Bronchial epithelial cell (primary cell): Measurements from ENCODE around the gene CELF2. TPM values are rescaled to one million over a fixed set of nuclear protein-coding genes. Genes with fewer than 3 reads are reported as not detected.
A peak's percentile ranks its signal among the peaks of the same experiment; 100 is the strongest.

Source experiments
- DNase-seq: peaks from one replicate; pipeline ENCODE4 v3.0.0-alpha.2; 2010; ENCODE audit warnings: low read depth
- FAIRE-seq: peaks from 2 replicates; lab custom pipeline; 2011; peaks lifted over from hg19 to GRCh38; lab: Jason Lieb, UNC
- H3K27me3 ChIP-seq: 2 replicates; pipeline ENCODE4 v1.5.1; 2011; ENCODE audit warnings: low read length; ENCODE audit not compliant: control insufficient read depth, insufficient read depth
- H3K36me3 ChIP-seq: 2 replicates; pipeline ENCODE4 v1.5.1; 2011; ENCODE audit warnings: low read length; ENCODE audit not compliant: control insufficient read depth, insufficient read depth
- H3K4me3 ChIP-seq: 2 replicates; pipeline ENCODE4 v1.5.1; 2011; ENCODE audit warnings: mild to moderate bottlenecking, low read depth, low read length, control low read depth
- CTCF ChIP-seq: IDR thresholded peaks from 2 replicates; pipeline ENCODE4 v1.5.1; 2011; ENCODE audit warnings: mild to moderate bottlenecking, moderate library complexity, low read length, control low read depth, inconsistent platforms; ENCODE audit not compliant: insufficient read depth, severe bottlenecking
- total RNA-seq: library from RNA; depleted of rRNA; stranded (reverse); fragments of >200 nt; gene quantifications from 2 replicates; pipeline ENCODE4 v1.2.1, GENCODE V29; 2014

CELF2 gene
- total RNA-seq, 1 donor from 2014 or later = 2.1 TPM

- Histone ChIP-seq H3K27me3 (peaks cover 15% of the 10 kb centered on the region), H3K36me3 (no peaks in the 10 kb centered on the region), H3K4me3 (no peak overlapping the region)
- FAIRE-seq (no peak), DNase-seq (peak; percentile 54)
- no peak for TF ChIP-seq CTCF
Measured at GRCh38 chr10:11164803-11165590, 147.3 kb downstream of the CELF2 start.

- no peak for FAIRE-seq
- peak; percentile 24 for TF ChIP-seq CTCF
- DNase-seq = no peak
- H3K4me3 ChIP-seq = no peak overlapping the region
- H3K36me3 ChIP-seq = no peaks in the 10 kb centered on the region
- H3K27me3 ChIP-seq = peaks cover 15% of the 10 kb centered on the region
Measured at GRCh38 chr10:11165591-11166543, 148.2 kb downstream of the CELF2 start.

- FAIRE-seq = no peak
- TF ChIP-seq CTCF = no peak
- Histone ChIP-seq H3K27me3 (peaks cover 15% of the 10 kb centered on the region), H3K36me3 (no peaks in the 10 kb centered on the region), H3K4me3 (no peak overlapping the region)
- no peak for DNase-seq
Measured at GRCh38 chr10:11166550-11166949, 148.9 kb downstream of the CELF2 start.

- TF ChIP-seq CTCF = no peak
- no peak for FAIRE-seq
- Histone ChIP-seq H3K4me3 (no peak overlapping the region), H3K27me3 (peaks cover 15% of the 10 kb centered on the region), H3K36me3 (no peaks in the 10 kb centered on the region)
- no peak for DNase-seq
Measured at GRCh38 chr10:11167233-11167966, 149.7 kb downstream of the CELF2 start.

GRCh38 chr10:11168423-11169090, 150.9 kb downstream of the CELF2 start:
- FAIRE-seq = no peak
- Histone ChIP-seq H3K4me3 (no peak overlapping the region), H3K27me3 (peaks cover 9% of the 10 kb centered on the region)

More at GRCh38 chr10:11168423-11169090, 150.9 kb downstream of the CELF2 start:
- TF ChIP-seq CTCF = no peak
- DNase-seq = no peak
- no peaks in the 10 kb centered on the region for H3K36me3 ChIP-seq
